WTC11 (cell line): ENCODE results near the gene SLF1.

Experiments
- CTCF ChIP-seq: fragments of 200-600 bp; IDR thresholded peaks from 2 replicates; pipeline ENCODE4 v1.8.0; 2022; ENCODE audit warnings: antibody characterized with exemption
- GABPB1 ChIP-seq: sonication (generic); formaldehyde crosslinking; IDR thresholded peaks from 2 replicates; pipeline ENCODE4 v1.8.1; 2023; ENCODE audit warnings: mild to moderate bottlenecking, missing genetic modification reagents
- JUN ChIP-seq: sonication (generic); formaldehyde crosslinking; IDR thresholded peaks from 2 replicates; pipeline ENCODE4 v1.8.0; 2023; ENCODE audit warnings: mild to moderate bottlenecking, missing genetic modification reagents
- MAX ChIP-seq: sonication (generic); formaldehyde crosslinking; IDR thresholded peaks from 2 replicates; pipeline ENCODE4 v1.8.0; 2022; ENCODE audit warnings: mild to moderate bottlenecking, missing genetic modification reagents
- TEAD4 ChIP-seq: sonication (generic); formaldehyde crosslinking; IDR thresholded peaks from 2 replicates; pipeline ENCODE4 v1.8.0; 2022; ENCODE audit warnings: mild to moderate bottlenecking, missing genetic modification reagents

- TF ChIP-seq MAX (no peak), CTCF (no peak), GABPB1 (CRISPR knock-in tag) (no peak), JUN (CRISPR knock-in tag) (no peak), TEAD4 (CRISPR knock-in tag) (no peak)
Observed at GRCh38 chr5:94675965-94676618, 57.6 kb downstream of the SLF1 start.
